ENCODE measurements around the gene XAGE2. TPM values are rescaled to one million over a fixed set of nuclear protein-coding genes. Genes with fewer than 3 reads are reported as not detected.
"Not testable (repeated sequence)": the region's sequence is repeated elsewhere in the genome, so short reads cannot be mapped to it uniquely, and the experiment has no call there.

The XAGE2 gene, protein sequence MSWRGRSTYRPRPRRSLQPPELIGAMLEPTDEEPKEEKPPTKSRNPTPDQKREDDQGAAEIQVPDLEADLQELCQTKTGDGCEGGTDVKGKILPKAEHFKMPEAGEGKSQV
- total RNA-seq (2014; rRNA removed; shearing (Covaris generic); ENCODE audit: low replicate concordance) = not detected in 2 replicates

DNA sequence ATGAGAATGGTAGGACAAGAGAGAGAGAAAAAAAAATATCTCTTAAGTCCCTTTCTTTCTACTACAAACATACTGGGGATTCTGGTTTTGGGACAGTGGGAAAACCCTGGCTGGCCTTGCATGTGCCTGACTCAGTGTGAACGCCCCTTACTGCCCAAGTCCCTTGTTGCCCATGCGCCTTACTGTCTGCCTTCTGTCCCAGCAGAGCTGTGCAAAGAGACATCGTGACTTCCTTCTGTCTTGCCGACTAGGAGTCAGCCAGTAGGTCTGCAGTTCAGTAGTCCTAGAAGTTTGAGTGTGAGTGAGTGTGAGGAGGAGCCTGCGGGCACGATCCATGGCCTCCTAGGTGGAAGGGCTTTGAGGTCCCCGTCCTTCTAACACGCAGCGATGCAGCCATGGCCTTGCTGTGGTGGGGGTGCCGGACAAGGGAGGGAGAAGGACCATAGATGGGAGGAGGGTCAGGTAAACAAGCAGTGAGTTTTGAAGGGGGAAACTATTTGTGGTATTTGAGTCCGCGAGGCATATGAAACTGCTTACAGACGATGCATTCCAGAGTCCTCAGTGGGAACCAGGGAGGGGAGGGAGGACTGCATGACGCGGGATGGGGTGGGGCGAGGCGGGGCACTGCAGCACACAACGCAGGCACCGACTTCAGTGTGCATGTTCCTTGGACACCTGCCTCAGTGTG, at the start of gene XAGE2:
XAGE2 (plus strand) TSS at position 654 of the 688 bp plus-strand sequence. CDS start 994 bp downstream, outside the sequence.
- no peaks in the 10 kb centered on the region for H3K79me2 ChIP-seq (ENCODE audit: low read length)
- H4K20me1 ChIP-seq (ENCODE audit: insufficient read depth, low read depth, low read length) = no peaks in the 10 kb centered on the region
- no peak within 1 kb of the TSS for H3K27ac ChIP-seq (ENCODE audit: low read length)
- H3K4me3 ChIP-seq (ENCODE audit: low read length) = no peak within 1 kb of the TSS
- H3K9ac ChIP-seq (ENCODE audit: low read length) = no peak within 1 kb of the TSS
- H3K9me3 ChIP-seq (ENCODE audit: low read length) = no peaks in the 10 kb centered on the region
- H3K27me3 ChIP-seq (ENCODE audit: low read length) = no peaks in the 10 kb centered on the region
- no peaks in the 10 kb centered on the region for H3K4me1 ChIP-seq (ENCODE audit: low read length)
- no peak for DNase-seq
- no peaks in the 10 kb centered on the region for H3K36me3 ChIP-seq (ENCODE audit: insufficient read depth, low read length)
- H3K4me2 ChIP-seq (ENCODE audit: low read depth, low read length, poor library complexity, severe bottlenecking) = no peak within 1 kb of the TSS
- no peaks in the 10 kb centered on the region for H3K9me2 ChIP-seq (replicated peaks; ENCODE audit: insufficient read depth, low read length)
- H2AFZ ChIP-seq (ENCODE audit: low read length) = no peak within 1 kb of the TSS

DNA sequence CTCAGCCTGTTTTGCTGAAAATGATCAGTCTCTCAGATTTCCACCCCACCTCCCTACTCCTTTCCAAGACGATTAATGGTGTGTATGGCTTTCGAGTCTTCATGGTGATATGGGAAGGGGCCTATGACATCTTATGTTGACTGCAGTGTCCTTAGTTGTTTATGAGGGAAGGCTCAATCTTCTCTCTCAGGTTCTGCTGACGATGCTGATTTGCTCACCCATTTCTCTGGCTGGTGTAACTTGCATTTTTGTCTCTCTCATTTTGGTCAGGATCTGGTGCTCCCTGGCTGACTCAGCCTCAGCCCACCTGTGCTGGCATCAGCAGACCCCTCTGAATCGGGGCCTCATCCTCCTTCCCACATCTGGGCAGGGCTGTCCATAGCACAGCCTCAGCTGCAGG, 31.4 kb upstream of the XAGE2 start:
- Histone ChIP-seq H3K4me1 (ENCODE audit: low read length) (no peaks in the 10 kb centered on the region), H3K36me3 (ENCODE audit: insufficient read depth, low read length) (no peaks in the 10 kb centered on the region), H3K4me2 (ENCODE audit: low read depth, low read length, poor library complexity, severe bottlenecking) (no peak overlapping the region), H3K27ac (ENCODE audit: low read length) (no peak overlapping the region), H3K9ac (ENCODE audit: low read length) (no peak overlapping the region), H2AFZ (ENCODE audit: low read length) (no peak overlapping the region), H3K9me2 (replicated peaks; ENCODE audit: insufficient read depth, low read length) (no peaks in the 10 kb centered on the region), H4K20me1 (ENCODE audit: insufficient read depth, low read depth, low read length) (no peaks in the 10 kb centered on the region), H3K79me2 (ENCODE audit: low read length) (no peaks in the 10 kb centered on the region), H3K4me3 (ENCODE audit: low read length) (no peak overlapping the region), H3K9me3 (ENCODE audit: low read length) (no peaks in the 10 kb centered on the region), H3K27me3 (ENCODE audit: low read length) (no peaks in the 10 kb centered on the region)
- DNase-seq = no peak

DNA sequence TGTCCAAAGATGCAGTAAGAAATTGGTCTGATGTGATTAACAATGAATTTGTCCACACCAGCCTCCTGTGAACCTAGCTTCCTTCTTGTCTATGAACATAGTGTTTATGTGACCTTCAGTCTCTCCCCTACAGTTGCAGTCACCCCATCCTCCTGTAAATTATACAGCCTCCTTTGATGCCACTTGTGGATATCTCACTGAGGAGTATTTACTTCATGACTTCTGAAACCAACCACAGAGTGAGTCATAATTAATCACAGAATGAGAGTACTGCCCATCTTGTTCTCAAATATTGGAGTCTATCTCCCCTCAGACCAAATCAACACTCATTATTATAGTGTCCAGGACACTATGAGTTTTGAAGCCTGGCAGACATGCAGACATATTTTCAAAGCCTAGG, 27.3 kb upstream of the XAGE2 start:
- H3K4me2 ChIP-seq (ENCODE audit: low read depth, low read length, poor library complexity, severe bottlenecking) = no peak overlapping the region

DNA sequence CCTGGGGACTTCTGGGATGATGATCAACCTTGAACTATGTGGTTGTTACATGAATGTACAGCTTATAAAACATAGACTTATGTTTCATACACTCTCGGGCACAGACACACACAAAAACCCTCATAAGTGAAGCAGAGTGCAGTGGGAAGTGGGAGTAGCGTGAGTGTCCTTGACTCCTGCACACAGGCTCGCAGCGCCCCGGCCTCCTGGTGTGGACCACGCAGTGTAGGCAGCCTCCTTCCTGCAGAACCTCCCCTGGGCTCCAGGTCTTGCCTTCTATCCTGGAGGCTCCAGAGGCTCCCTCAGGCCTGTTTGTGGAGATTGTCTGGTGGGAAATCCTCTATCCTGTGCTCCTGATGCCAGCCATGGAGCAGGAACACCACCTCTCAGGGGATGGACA, 25.7 kb upstream of the XAGE2 start:
- H3K4me2 ChIP-seq (ENCODE audit: low read depth, low read length, poor library complexity, severe bottlenecking); H3K36me3 ChIP-seq (ENCODE audit: insufficient read depth, low read length); H3K79me2 ChIP-seq (ENCODE audit: low read length); H3K9me2 ChIP-seq (replicated peaks; ENCODE audit: insufficient read depth, low read length); H3K4me1 ChIP-seq (ENCODE audit: low read length); H3K9me3 ChIP-seq (ENCODE audit: low read length); H3K27me3 ChIP-seq (ENCODE audit: low read length); H2AFZ ChIP-seq (ENCODE audit: low read length); DNase-seq; H3K4me3 ChIP-seq (ENCODE audit: low read length); H3K27ac ChIP-seq (ENCODE audit: low read length); H3K9ac ChIP-seq (ENCODE audit: low read length); H4K20me1 ChIP-seq (ENCODE audit: insufficient read depth, low read depth, low read length): not testable (repeated sequence)

More for the DNA sequence above, 27.3 kb upstream of the XAGE2 start:
- Histone ChIP-seq H3K27ac (ENCODE audit: low read length) (no peak overlapping the region), H3K9ac (ENCODE audit: low read length) (no peak overlapping the region), H2AFZ (ENCODE audit: low read length) (no peak overlapping the region), H3K9me3 (ENCODE audit: low read length) (no peaks in the 10 kb centered on the region), H3K36me3 (ENCODE audit: insufficient read depth, low read length) (no peaks in the 10 kb centered on the region), H3K4me3 (ENCODE audit: low read length) (no peak overlapping the region), H4K20me1 (ENCODE audit: insufficient read depth, low read depth, low read length) (no peaks in the 10 kb centered on the region), H3K4me1 (ENCODE audit: low read length) (no peaks in the 10 kb centered on the region), H3K9me2 (replicated peaks; ENCODE audit: insufficient read depth, low read length) (no peaks in the 10 kb centered on the region), H3K79me2 (ENCODE audit: low read length) (no peaks in the 10 kb centered on the region), H3K27me3 (ENCODE audit: low read length) (no peaks in the 10 kb centered on the region)
- DNase-seq = no peak

DNA sequence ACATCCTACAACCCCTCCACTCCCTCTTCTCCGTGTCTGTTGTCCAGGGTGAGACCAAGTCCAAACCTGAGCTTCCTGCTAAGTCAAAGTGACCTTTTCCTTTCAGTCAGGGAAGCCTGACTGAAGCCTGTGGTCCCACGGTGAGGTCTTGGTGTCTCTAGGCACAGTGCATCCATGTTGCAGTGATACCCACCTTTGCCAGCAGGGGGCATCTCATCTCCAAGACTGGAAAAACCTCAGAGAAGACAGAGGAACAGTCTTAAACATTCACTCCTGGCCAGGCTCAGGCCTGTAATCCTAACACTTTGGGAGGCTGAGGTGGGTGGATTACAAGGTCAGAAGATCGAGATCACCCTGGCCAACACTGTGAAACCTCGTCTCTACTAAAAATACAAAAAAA, 23.4 kb upstream of the XAGE2 start:
- peak; percentile 86 for DNase-seq
- not testable (repeated sequence) for H3K36me3 ChIP-seq (ENCODE audit: insufficient read depth, low read length)

DNA sequence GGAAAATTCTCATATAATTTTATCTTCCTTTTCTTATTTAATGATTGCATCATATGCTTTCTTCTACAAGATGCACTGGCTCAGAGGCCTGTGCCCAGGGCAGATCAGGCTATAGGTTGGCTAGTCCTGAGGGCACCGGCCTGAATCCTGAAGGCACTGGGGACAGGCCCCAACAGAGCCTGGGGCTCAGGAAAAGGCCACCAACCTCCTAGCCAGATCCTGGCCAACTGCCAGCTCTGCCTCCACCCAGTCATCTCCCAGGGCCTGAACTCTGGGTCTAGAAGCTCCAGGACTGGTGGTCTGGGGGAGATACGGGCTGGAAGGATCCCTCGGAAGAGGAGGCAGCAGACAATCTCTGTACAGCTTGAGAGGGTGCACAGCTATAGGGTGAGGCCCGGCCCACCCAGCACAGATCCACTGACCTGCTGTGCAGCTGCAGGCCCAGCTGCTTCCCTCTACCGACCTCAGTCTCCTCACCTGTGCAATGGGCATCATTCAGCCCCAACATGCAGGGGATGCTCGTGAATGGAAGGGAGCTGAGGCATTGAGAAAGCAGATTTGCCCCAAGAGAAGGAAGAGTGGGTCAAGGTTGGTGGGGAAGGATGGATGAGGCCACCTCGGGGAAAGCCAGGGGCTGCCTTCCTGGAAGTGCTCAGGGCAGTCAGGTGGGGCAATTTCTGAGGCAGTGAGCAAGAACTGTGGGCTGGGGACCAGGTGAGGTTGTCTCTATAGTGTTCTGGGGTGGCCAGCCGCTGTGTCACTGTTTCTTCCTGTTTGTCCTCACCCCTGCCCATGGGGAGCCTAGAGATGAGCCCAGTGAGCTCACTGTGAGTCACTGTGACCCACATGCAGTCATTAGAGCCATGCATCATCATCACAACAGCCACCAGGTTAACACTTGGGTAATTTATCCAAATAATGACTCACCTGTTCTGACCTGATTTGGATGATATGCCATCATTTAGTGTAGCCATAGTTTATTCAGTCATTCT, 22.4 kb upstream of the XAGE2 start:
- Histone ChIP-seq H3K4me1 (ENCODE audit: low read length) (no peaks in the 10 kb centered on the region), H3K9ac (ENCODE audit: low read length) (no peak overlapping the region), H2AFZ (ENCODE audit: low read length) (no peak overlapping the region), H3K9me3 (ENCODE audit: low read length) (no peaks in the 10 kb centered on the region), H4K20me1 (ENCODE audit: insufficient read depth, low read depth, low read length) (no peaks in the 10 kb centered on the region), H3K27ac (ENCODE audit: low read length) (no peak overlapping the region), H3K79me2 (ENCODE audit: low read length) (no peaks in the 10 kb centered on the region), H3K27me3 (ENCODE audit: low read length) (no peaks in the 10 kb centered on the region), H3K4me3 (ENCODE audit: low read length) (no peak overlapping the region), H3K36me3 (ENCODE audit: insufficient read depth, low read length) (no peaks in the 10 kb centered on the region), H3K9me2 (replicated peaks; ENCODE audit: insufficient read depth, low read length) (no peaks in the 10 kb centered on the region), H3K4me2 (ENCODE audit: low read depth, low read length, poor library complexity, severe bottlenecking) (no peak overlapping the region)
- no peak for DNase-seq

More for the DNA sequence above, 23.4 kb upstream of the XAGE2 start:
- not testable (repeated sequence) for H3K79me2 ChIP-seq (ENCODE audit: low read length); H3K4me2 ChIP-seq (ENCODE audit: low read depth, low read length, poor library complexity, severe bottlenecking); H3K9me3 ChIP-seq (ENCODE audit: low read length); H2AFZ ChIP-seq (ENCODE audit: low read length); H3K27ac ChIP-seq (ENCODE audit: low read length); H4K20me1 ChIP-seq (ENCODE audit: insufficient read depth, low read depth, low read length); H3K9ac ChIP-seq (ENCODE audit: low read length); H3K27me3 ChIP-seq (ENCODE audit: low read length); H3K4me1 ChIP-seq (ENCODE audit: low read length); H3K9me2 ChIP-seq (replicated peaks; ENCODE audit: insufficient read depth, low read length); H3K4me3 ChIP-seq (ENCODE audit: low read length)

DNA sequence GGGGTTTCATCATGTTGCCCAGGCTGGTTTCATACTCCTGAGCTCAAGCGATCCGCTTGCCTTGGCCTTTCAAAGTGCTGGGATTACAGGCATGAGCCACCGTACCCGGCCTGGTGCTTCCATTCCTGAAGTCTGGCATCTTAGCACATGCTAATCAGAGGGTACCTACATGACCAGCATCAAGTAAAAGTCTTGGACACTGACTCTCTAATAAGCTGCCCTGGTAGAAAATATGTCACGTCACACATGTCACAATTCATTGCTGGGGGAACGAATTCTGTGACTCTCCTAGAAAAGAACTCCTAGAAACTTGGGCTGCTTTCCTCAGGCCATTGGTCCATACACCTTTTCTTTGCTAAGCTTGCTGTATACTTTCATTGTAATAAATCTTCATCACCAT, 19.1 kb upstream of the XAGE2 start:
- Histone ChIP-seq H3K79me2 (ENCODE audit: low read length) (no peaks in the 10 kb centered on the region), H3K4me1 (ENCODE audit: low read length) (no peaks in the 10 kb centered on the region), H3K36me3 (ENCODE audit: insufficient read depth, low read length) (no peaks in the 10 kb centered on the region), H3K27me3 (ENCODE audit: low read length) (no peaks in the 10 kb centered on the region), H3K27ac (ENCODE audit: low read length) (no peak overlapping the region), H3K9me2 (replicated peaks; ENCODE audit: insufficient read depth, low read length) (no peaks in the 10 kb centered on the region), H3K9me3 (ENCODE audit: low read length) (no peaks in the 10 kb centered on the region), H4K20me1 (ENCODE audit: insufficient read depth, low read depth, low read length) (no peaks in the 10 kb centered on the region), H3K9ac (ENCODE audit: low read length) (no peak overlapping the region), H3K4me3 (ENCODE audit: low read length) (no peak overlapping the region), H3K4me2 (ENCODE audit: low read depth, low read length, poor library complexity, severe bottlenecking) (no peak overlapping the region), H2AFZ (ENCODE audit: low read length) (no peak overlapping the region)
- DNase-seq = no peak

DNA sequence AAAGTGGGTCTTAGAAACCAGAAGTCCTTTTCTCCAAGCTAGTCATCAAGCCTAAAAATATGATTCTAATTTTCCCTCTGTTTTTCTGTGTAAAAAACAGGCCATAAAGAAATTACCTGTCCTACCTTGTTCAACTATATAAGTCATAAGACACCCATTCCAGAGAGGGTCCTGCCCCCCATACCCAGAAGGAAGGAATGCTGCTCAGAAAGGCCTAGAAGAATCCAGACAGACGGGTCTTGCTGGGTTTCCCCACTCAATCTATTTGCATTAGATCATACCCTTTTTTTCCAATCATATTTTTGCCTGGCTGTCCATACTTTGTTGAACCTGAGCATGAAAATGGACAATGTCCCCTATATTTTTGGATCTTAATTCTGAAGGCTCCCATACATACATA, 16.3 kb upstream of the XAGE2 start:
- Histone ChIP-seq H3K27ac (ENCODE audit: low read length) (no peak overlapping the region), H3K4me3 (ENCODE audit: low read length) (no peak overlapping the region), H3K4me1 (ENCODE audit: low read length) (no peaks in the 10 kb centered on the region), H2AFZ (ENCODE audit: low read length) (no peak overlapping the region), H3K9me2 (replicated peaks; ENCODE audit: insufficient read depth, low read length) (no peaks in the 10 kb centered on the region), H3K4me2 (ENCODE audit: low read depth, low read length, poor library complexity, severe bottlenecking) (no peak overlapping the region), H3K9ac (ENCODE audit: low read length) (no peak overlapping the region), H4K20me1 (ENCODE audit: insufficient read depth, low read depth, low read length) (no peaks in the 10 kb centered on the region), H3K79me2 (ENCODE audit: low read length) (no peaks in the 10 kb centered on the region), H3K27me3 (ENCODE audit: low read length) (no peaks in the 10 kb centered on the region), H3K36me3 (ENCODE audit: insufficient read depth, low read length) (no peaks in the 10 kb centered on the region), H3K9me3 (ENCODE audit: low read length) (no peaks in the 10 kb centered on the region)
- no peak for DNase-seq
